ENCODE data around the gene FOXP1. TPM values are rescaled to one million over a fixed set of nuclear protein-coding genes. Genes with fewer than 3 reads are reported as not detected.

FOXP1 gene
- total RNA-seq, 4 donors from 2014 or later: 169 to 300 (median 202) TPM

DNA sequence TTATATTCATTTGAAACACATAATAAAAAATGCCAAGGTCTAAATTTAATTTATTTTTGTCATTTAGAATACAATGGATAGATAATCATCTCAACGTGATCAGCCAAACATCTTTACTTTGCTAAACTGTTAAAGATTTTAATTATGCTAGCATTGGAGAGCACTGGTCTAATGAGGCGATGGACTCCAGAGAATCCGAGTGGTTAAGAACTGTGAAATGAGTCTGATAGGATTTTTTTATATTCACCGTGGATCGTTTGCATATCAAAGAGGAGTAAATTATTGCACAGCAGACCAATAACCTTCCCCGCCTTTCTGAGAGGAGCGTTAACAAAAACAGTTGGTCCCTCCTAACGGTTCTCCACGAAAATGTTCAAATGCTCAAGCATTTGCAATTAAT lies 540.8 kb downstream of the FOXP1 start:
- Histone ChIP-seq H3K27me3 (no peaks in the 10 kb centered on the region), H3K36me3 (peaks cover 9 to 85% of the 10 kb centered on the region in 2 donors), H3K4me1 (peaks cover 28 to 100% (median 48%) of the 10 kb centered on the region in 3 donors), H3K9me3 (no peaks in the 10 kb centered on the region), H3K4me3 (no peak overlapping the region), H3K27ac (peak overlapping the region in 1 of 4 donors; percentile 12)
- ATAC-seq: no peak
- WGBS, 2 donors (ENCODE audit: low coverage in 1 of 2): 78% methylated on average over 9 of the region's 9 CpGs
- TF ChIP-seq POLR2A (IDR thresholded peaks at IDR 0.05) (no peak), EP300 (IDR thresholded peaks at IDR 0.05) (no peak), POLR2AphosphoS5 (IDR thresholded peaks at IDR 0.05) (no peak)
- TF ChIP-seq, protein P1, sequence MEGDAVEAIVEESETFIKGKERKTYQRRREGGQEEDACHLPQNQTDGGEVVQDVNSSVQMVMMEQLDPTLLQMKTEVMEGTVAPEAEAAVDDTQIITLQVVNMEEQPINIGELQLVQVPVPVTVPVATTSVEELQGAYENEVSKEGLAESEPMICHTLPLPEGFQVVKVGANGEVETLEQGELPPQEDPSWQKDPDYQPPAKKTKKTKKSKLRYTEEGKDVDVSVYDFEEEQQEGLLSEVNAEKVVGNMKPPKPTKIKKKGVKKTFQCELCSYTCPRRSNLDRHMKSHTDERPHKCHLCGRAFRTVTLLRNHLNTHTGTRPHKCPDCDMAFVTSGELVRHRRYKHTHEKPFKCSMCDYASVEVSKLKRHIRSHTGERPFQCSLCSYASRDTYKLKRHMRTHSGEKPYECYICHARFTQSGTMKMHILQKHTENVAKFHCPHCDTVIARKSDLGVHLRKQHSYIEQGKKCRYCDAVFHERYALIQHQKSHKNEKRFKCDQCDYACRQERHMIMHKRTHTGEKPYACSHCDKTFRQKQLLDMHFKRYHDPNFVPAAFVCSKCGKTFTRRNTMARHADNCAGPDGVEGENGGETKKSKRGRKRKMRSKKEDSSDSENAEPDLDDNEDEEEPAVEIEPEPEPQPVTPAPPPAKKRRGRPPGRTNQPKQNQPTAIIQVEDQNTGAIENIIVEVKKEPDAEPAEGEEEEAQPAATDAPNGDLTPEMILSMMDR (IDR thresholded peaks at IDR 0.05): no peak

DNA sequence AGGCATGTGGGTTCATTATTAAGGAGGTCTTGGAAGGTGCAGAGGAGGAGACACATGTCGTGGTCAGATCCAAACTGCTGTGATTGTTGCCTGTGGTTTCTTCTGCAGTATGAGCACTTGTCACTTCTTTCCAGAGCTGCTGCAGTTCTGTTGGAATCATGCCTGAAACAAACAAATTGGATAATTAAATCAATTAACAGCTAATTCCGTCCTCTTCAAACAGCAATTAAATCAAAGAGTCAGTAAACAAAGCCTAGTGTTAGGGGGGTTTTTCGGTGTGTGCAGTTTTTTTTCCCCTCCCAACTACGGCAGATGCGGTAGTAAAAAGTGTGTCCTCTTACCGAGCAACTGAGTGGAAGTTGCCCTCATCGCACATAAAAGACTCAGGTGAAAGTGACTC lies 542.2 kb downstream of the FOXP1 start:
- H3K27me3 ChIP-seq: no peaks in the 10 kb centered on the region
- WGBS, 2 donors (ENCODE audit: low coverage in 1 of 2): 48 to 65% methylated on average over 4 to 6 of the region's 7 CpGs
- no peak for ATAC-seq
- TF ChIP-seq POLR2AphosphoS5 (IDR thresholded peaks at IDR 0.05) (no peak), EP300 (IDR thresholded peaks at IDR 0.05) (no peak), POLR2A (IDR thresholded peaks at IDR 0.05) (no peak)
- TF ChIP-seq, protein P1 (IDR thresholded peaks at IDR 0.05): no peak
- H3K4me3 ChIP-seq: no peak overlapping the region
- H3K4me1 ChIP-seq: peaks cover 24 to 100% (median 40%) of the 10 kb centered on the region in 3 donors
- H3K27ac ChIP-seq: peak overlapping the region; percentile 53 to 69 (median 67)
- peaks cover 9 to 78% of the 10 kb centered on the region in 2 donors for H3K36me3 ChIP-seq
- no peaks in the 10 kb centered on the region for H3K9me3 ChIP-seq

DNA sequence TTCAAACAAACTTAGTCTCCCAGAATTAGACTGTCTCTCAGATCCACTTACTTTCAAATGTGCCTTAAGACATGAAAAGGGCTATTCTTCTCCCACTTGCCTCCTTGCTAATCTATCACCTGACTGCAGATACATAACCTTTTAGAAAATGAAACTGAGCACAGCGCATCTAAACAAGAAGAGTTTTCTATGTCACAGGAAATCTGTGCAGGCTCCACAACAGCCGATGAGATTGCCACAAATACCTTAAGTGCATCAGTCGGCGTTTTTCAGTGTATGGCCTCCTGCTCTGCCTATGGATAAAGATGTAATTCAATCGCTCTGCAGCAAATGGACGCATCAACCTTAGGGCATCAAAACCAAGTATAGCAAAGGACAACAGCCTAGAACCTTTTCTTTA lies 544.2 kb downstream of the FOXP1 start:
- 89 to 90% methylated on average over 6 of the region's 6 CpGs for WGBS, 2 donors (ENCODE audit: low coverage in 1 of 2)
- no peak for ATAC-seq
- H3K4me1 ChIP-seq: peaks cover 29 to 100% (median 35%) of the 10 kb centered on the region in 3 donors
- H3K36me3 ChIP-seq: peaks cover 5 to 60% of the 10 kb centered on the region in 2 donors
- no peaks in the 10 kb centered on the region for H3K9me3 ChIP-seq
- no peaks in the 10 kb centered on the region for H3K27me3 ChIP-seq
- no peak overlapping the region for H3K4me3 ChIP-seq
- H3K27ac ChIP-seq: peak overlapping the region in 3 of 4 donors; percentile 18 to 70 (median 39)
- TF ChIP-seq EP300 (IDR thresholded peaks at IDR 0.05) (no peak), POLR2AphosphoS5 (IDR thresholded peaks at IDR 0.05) (no peak)
- TF ChIP-seq, protein P1 (IDR thresholded peaks at IDR 0.05): no peak

DNA sequence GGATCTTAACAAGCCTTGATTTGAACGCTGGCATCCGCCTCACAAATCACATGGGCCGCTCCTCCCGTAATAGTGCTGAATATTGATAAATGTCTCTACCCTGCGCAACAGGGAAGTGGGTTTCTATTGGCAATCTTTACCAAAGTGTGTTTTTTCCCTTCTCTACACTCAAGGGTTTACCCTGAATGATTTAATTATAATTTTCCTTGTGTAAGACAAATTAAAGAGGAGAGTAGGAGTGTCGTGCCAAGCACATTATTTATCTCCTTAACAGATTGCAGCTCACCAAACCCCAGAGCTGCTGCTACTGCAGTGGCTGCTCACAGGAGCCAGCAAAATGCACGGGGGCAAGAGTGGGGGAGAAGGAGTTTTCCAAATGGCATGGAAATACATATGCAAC lies 545.8 kb downstream of the FOXP1 start:
- Histone ChIP-seq H3K9me3 (no peaks in the 10 kb centered on the region), H3K4me1 (peaks cover 37 to 100% (median 44%) of the 10 kb centered on the region in 3 donors), H3K36me3 (peaks cover 5 to 53% of the 10 kb centered on the region in 2 donors), H3K4me3 (no peak overlapping the region), H3K27me3 (no peaks in the 10 kb centered on the region), H3K27ac (peak overlapping the region; percentile 25 to 70 (median 53))
- ATAC-seq: no peak
- TF ChIP-seq, protein P1 (IDR thresholded peaks at IDR 0.05): no peak
- TF ChIP-seq POLR2A (IDR thresholded peaks at IDR 0.05): no peak
- 39 to 63% methylated on average over 7 of the region's 7 CpGs for WGBS, 2 donors (ENCODE audit: low coverage in 1 of 2)

DNA sequence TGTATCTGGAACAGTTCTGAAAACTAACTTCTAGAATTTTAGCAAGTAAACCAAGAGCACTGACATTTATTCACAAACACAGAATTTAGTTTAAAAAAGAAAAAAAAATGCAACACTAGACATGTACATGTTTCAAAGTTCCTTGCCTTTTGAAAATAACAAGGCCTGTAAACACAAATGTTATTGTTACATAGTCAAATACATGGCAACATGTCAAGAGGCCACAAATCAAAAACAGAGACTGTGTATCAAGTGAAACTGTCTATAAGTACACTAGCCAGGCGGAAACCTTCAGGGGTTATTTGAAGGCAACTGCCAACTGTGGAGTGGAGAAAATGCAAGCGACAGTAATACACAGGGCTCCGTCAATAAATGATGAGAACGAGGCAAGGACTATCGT lies 547.6 kb downstream of the FOXP1 start:
- Histone ChIP-seq H3K27me3 (no peaks in the 10 kb centered on the region), H3K4me3 (no peak overlapping the region), H3K36me3 (peaks cover 5 to 38% of the 10 kb centered on the region in 2 donors), H3K27ac (peak overlapping the region; percentile 36 to 70 (median 56)), H3K9me3 (no peaks in the 10 kb centered on the region), H3K4me1 (peaks cover 47 to 100% (median 48%) of the 10 kb centered on the region in 3 donors)
- WGBS, 2 donors (ENCODE audit: low coverage in 1 of 2): 57 to 68% methylated on average over 5 of the region's 5 CpGs
- no peak for ATAC-seq
- no peak for TF ChIP-seq EP300 (IDR thresholded peaks at IDR 0.05)
- TF ChIP-seq, protein P1 (IDR thresholded peaks at IDR 0.05): no peak
- no peak for TF ChIP-seq POLR2AphosphoS5 (IDR thresholded peaks at IDR 0.05)
- no peak for TF ChIP-seq POLR2A (IDR thresholded peaks at IDR 0.05)
